GM23338 (cell line): ENCODE data around the gene SRRM2.

Source experiments
- CREB1 ChIP-seq: fragments of 250-450 bp; sonication (Bioruptor Pico); IDR thresholded peaks from 2 replicates; pipeline ENCODE4 v1.5.0; 2020; ENCODE audit warnings: low read depth, mild to moderate bottlenecking, moderate library complexity
- CTCF ChIP-seq, 2 experiments: fragments of 200-600 bp in 1 of 2; sonication (generic) in 1 of 2; conservative IDR thresholded peaks; 2 replicates each; pipeline versions ENCODE4 v1.5.1 to v1.6.1; 2016 to 2017; ENCODE audit warnings: antibody characterized with exemption in 2 of 2, low read depth in 2 of 2, mild to moderate bottlenecking in 2 of 2, moderate library complexity in 1 of 2
- EZH2 ChIP-seq: fragments of 200-600 bp; sonication (generic); IDR thresholded peaks from one replicate; pipeline ENCODE4 v1.8.0; 2017; ENCODE audit warnings: antibody characterized with exemption, mild to moderate bottlenecking, low read depth; ENCODE audit not compliant: unreplicated experiment
- EZH2phosphoT487 ChIP-seq: fragments of 200-600 bp; sonication (generic); IDR thresholded peaks from one replicate; pipeline ENCODE4 v1.8.1; 2018; ENCODE audit warnings: antibody characterized with exemption; ENCODE audit not compliant: unreplicated experiment
- POLR2AphosphoS5 ChIP-seq: IDR thresholded peaks from 2 replicates; pipeline ENCODE4 v1.6.1; 2016; ENCODE audit warnings: antibody characterized with exemption, low read depth
- REST ChIP-seq: IDR thresholded peaks from one replicate; pipeline ENCODE4 v1.6.1; 2018; ENCODE audit warnings: antibody characterized with exemption; ENCODE audit not compliant: unreplicated experiment
- ZNF114 ChIP-seq: fragments of 250-450 bp; sonication (Bioruptor Pico); IDR thresholded peaks from 2 replicates; pipeline ENCODE4 v1.5.0; 2020; ENCODE audit warnings: mild to moderate bottlenecking, moderate library complexity
- ZNF462 ChIP-seq: fragments of 250-450 bp; sonication (Bioruptor Pico); IDR thresholded peaks from 2 replicates; pipeline ENCODE4 v1.5.0; 2020; ENCODE audit warnings: mild to moderate bottlenecking, moderate library complexity

- TF ChIP-seq CTCF (conservative IDR thresholded peaks at IDR 0.05; ENCODE audit: low read depth in 2 of 2) = no peak
- TF ChIP-seq REST = no peak
- no peak for TF ChIP-seq POLR2AphosphoS5
- no peak for TF ChIP-seq EZH2
- TF ChIP-seq ZNF462 (CRISPR knock-in tag) = no peak
- no peak for TF ChIP-seq ZNF114 (CRISPR knock-in tag)
- TF ChIP-seq CREB1 = no peak
- TF ChIP-seq EZH2phosphoT487 = no peak
Measured at GRCh38 chr16:2798723-2799204, 46.3 kb downstream of the SRRM2 start.
